Gastroesophageal sphincter (tissue), 4 donors: Measurements from ENCODE around the gene RC3H2. TPM values are rescaled to one million over a fixed set of nuclear protein-coding genes. Genes with fewer than 3 reads are reported as not detected.
"Not testable (repeated sequence)": the region's sequence is repeated elsewhere in the genome, so short reads cannot be mapped to it uniquely, and the experiment has no call there.

Experiments
- ATAC-seq: fragments of 150-250 bp; one replicate; pipeline ENCODE4 v1.9.1; 2016; ENCODE audit warnings: mild to moderate bottlenecking, moderate library complexity
- H3K27ac ChIP-seq, 4 donors: fragments of 200-600 bp; sonication (generic) in 3 of 4; 1 replicate in 3 of 4; 2 replicates in 1 of 4; pipeline ENCODE4 v1.5.1; 2016 to 2019
- H3K27me3 ChIP-seq: fragments of 200-600 bp; sonication (generic); one replicate; pipeline ENCODE4 v1.5.1; 2019
- H3K36me3 ChIP-seq, 2 donors: fragments of 200-600 bp; sonication (generic); one replicate each; pipeline ENCODE4 v1.5.1; 2019; ENCODE audit warnings: control low read depth in 1 of 2
- H3K4me1 ChIP-seq, 3 donors: fragments of 200-600 bp; sonication (generic); 1 replicate in 2 of 3; 2 replicates in 1 of 3; pipeline ENCODE4 v1.5.1; 2016 to 2019; ENCODE audit warnings: control low read depth in 2 of 3
- H3K4me3 ChIP-seq, 2 donors: fragments of 200-600 bp; sonication (generic); one replicate each; pipeline ENCODE4 v1.5.1; 2019; ENCODE audit warnings: mild to moderate bottlenecking in 1 of 2, moderate library complexity in 1 of 2
- H3K9me3 ChIP-seq, 3 donors: fragments of 200-600 bp; sonication (generic); one replicate each; pipeline ENCODE4 v1.5.1; 2017 to 2019; ENCODE audit warnings: control low read depth in 2 of 3
- EP300 ChIP-seq: sonication (generic); formaldehyde crosslinking; IDR thresholded peaks from one replicate; pipeline ENCODE4 v1.6.1; 2017; ENCODE audit warnings: antibody characterized with exemption, mild to moderate bottlenecking
- POLR2A ChIP-seq, 2 donors: fragments of 450-650 bp; IDR thresholded peaks; one replicate each; pipeline ENCODE4 v1.6.1; 2017; ENCODE audit warnings: antibody characterized with exemption in 2 of 2, mild to moderate bottlenecking in 2 of 2, moderate library complexity in 1 of 2
- POLR2AphosphoS5 ChIP-seq: sonication (generic); formaldehyde crosslinking; IDR thresholded peaks from one replicate; pipeline ENCODE4 v1.6.1; 2017; ENCODE audit warnings: antibody characterized with exemption
- WGBS, 2 donors: methylation state at CpG; one replicate each; pipeline ENCODE4 v1.1.5; 2018; ENCODE audit warnings: low coverage in 1 of 2; 5-methylcytosine and 5-hydroxymethylcytosine counted together
- total RNA-seq, 4 donors: library from RNA; depleted of rRNA; stranded (reverse); fragments of >200 nt; gene quantifications; one replicate each; pipeline ENCODE4 v1.1.0, GENCODE V29; 2016
- TF ChIP-seq, protein P1 (sequence below), 4 experiments: fragments of 200-600 bp in 2 of 4; fragments of 450-650 bp in 2 of 4; sonication (generic) in 1 of 4; IDR thresholded peaks; one replicate each; pipeline ENCODE4 v1.5.1; 2017 to 2019; ENCODE audit warnings: antibody characterized with exemption in 4 of 4, mild to moderate bottlenecking in 2 of 4, moderate library complexity in 2 of 4

Gene RC3H2
- total RNA-seq, 4 donors from 2014 or later, result 50.6 to 70.7 (median 68.7) TPM

GRCh38 chr9:122845116-122845515, 60.0 kb downstream of the RC3H2 start:
- Histone ChIP-seq H3K27ac (no peak overlapping the region), H3K9me3 (no peaks in the 10 kb centered on the region), H3K4me1 (peaks cover 0 to 3% (median 0%) of the 10 kb centered on the region in 3 donors), H3K36me3 (peaks cover 0 to 53% of the 10 kb centered on the region in 2 donors), H3K4me3 (no peak overlapping the region), H3K27me3 (no peaks in the 10 kb centered on the region)
- 85 to 94% methylated on average over 2 to 3 of the region's 3 CpGs for WGBS, 2 donors
- no peak for ATAC-seq
- TF ChIP-seq, protein P1, sequence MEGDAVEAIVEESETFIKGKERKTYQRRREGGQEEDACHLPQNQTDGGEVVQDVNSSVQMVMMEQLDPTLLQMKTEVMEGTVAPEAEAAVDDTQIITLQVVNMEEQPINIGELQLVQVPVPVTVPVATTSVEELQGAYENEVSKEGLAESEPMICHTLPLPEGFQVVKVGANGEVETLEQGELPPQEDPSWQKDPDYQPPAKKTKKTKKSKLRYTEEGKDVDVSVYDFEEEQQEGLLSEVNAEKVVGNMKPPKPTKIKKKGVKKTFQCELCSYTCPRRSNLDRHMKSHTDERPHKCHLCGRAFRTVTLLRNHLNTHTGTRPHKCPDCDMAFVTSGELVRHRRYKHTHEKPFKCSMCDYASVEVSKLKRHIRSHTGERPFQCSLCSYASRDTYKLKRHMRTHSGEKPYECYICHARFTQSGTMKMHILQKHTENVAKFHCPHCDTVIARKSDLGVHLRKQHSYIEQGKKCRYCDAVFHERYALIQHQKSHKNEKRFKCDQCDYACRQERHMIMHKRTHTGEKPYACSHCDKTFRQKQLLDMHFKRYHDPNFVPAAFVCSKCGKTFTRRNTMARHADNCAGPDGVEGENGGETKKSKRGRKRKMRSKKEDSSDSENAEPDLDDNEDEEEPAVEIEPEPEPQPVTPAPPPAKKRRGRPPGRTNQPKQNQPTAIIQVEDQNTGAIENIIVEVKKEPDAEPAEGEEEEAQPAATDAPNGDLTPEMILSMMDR (IDR thresholded peaks at IDR 0.05), result no peak
- TF ChIP-seq POLR2AphosphoS5 (no peak), POLR2A (IDR thresholded peaks at IDR 0.05) (no peak), EP300 (no peak)

- WGBS, 2 donors, result 100% methylated on average over 1 of the region's 1 CpG
- Histone ChIP-seq H3K36me3 (peaks cover 0 to 44% of the 10 kb centered on the region in 2 donors), H3K27me3 (no peaks in the 10 kb centered on the region), H3K4me3 (no peak overlapping the region), H3K27ac (no peak overlapping the region), H3K4me1 (peaks cover 0 to under 1% (median 0%) of the 10 kb centered on the region in 3 donors), H3K9me3 (no peaks in the 10 kb centered on the region)
- no peak for ATAC-seq
- TF ChIP-seq POLR2AphosphoS5, result no peak
- TF ChIP-seq, protein P1 (IDR thresholded peaks at IDR 0.05), result no peak
- no peak for TF ChIP-seq POLR2A (IDR thresholded peaks at IDR 0.05)
- no peak for TF ChIP-seq EP300
Measured at GRCh38 chr9:122844137-122844536, 61.0 kb downstream of the RC3H2 start.

- no peak for ATAC-seq
- 29 to 62% methylated on average over 1 to 4 of the region's 4 CpGs for WGBS, 2 donors
- Histone ChIP-seq H3K36me3 (peaks cover 0 to 20% of the 10 kb centered on the region in 2 donors), H3K4me1 (no peaks in the 10 kb centered on the region), H3K9me3 (no peaks in the 10 kb centered on the region), H3K27me3 (no peaks in the 10 kb centered on the region), H3K27ac (no peak overlapping the region), H3K4me3 (no peak overlapping the region)
- TF ChIP-seq, protein P1 (IDR thresholded peaks at IDR 0.05), result no peak
- TF ChIP-seq POLR2A (IDR thresholded peaks at IDR 0.05) (no peak), EP300 (no peak), POLR2AphosphoS5 (no peak)
Measured at GRCh38 chr9:122841501-122841900, 63.7 kb downstream of the RC3H2 start.

DNA sequence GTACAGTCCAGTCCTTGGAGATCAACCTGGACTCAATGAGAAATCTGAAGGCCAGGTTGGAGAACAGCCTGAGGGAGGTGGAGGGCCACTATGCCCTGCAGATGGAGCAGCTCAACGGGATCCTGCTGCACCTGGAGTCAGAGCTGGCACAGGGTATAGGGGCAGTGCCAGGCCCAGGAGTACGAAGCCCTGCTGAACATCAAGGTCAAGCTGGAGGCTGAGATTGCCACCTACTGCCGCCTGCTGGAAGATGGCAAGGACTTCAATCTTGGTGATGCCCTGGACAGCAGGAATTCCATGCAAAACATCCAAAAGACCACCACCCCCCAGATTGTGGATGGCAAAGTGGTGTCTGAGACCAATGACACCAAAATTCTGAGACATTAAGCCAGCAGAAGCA, 66.7 kb downstream of the RC3H2 start:
- not testable (repeated sequence) for ATAC-seq, H3K4me1 ChIP-seq, H3K9me3 ChIP-seq, H3K27ac ChIP-seq, H3K27me3 ChIP-seq, H3K4me3 ChIP-seq, H3K36me3 ChIP-seq
- WGBS, 2 donors, result 60 to 83% methylated on average over 1 of the region's 3 CpGs

- H3K4me3 ChIP-seq, result no peak overlapping the region
- 80 to 95% methylated on average over 3 of the region's 14 CpGs for WGBS, 2 donors
- H3K27me3 ChIP-seq, result no peaks in the 10 kb centered on the region
- no peaks in the 10 kb centered on the region for H3K36me3 ChIP-seq
- no peaks in the 10 kb centered on the region for H3K4me1 ChIP-seq
- no peak overlapping the region for H3K27ac ChIP-seq
- no peak for ATAC-seq
- TF ChIP-seq POLR2A (IDR thresholded peaks at IDR 0.05), result no peak
- TF ChIP-seq EP300, result no peak
- TF ChIP-seq POLR2AphosphoS5, result no peak
- TF ChIP-seq, protein P1 (IDR thresholded peaks at IDR 0.05), result no peak
- H3K9me3 ChIP-seq, result no peaks in the 10 kb centered on the region
Measured at GRCh38 chr9:122837266-122837850, 67.8 kb downstream of the RC3H2 start.
